ENCODE results near the gene ADI1. TPM values are rescaled to one million over a fixed set of nuclear protein-coding genes. Genes with fewer than 3 reads are reported as not detected.
A peak's percentile ranks its signal among the peaks of the same experiment; 100 is the strongest.

Gene ADI1
- total RNA-seq, 2 donors from 2014 or later: 18.8 to 22.3 TPM

DNA sequence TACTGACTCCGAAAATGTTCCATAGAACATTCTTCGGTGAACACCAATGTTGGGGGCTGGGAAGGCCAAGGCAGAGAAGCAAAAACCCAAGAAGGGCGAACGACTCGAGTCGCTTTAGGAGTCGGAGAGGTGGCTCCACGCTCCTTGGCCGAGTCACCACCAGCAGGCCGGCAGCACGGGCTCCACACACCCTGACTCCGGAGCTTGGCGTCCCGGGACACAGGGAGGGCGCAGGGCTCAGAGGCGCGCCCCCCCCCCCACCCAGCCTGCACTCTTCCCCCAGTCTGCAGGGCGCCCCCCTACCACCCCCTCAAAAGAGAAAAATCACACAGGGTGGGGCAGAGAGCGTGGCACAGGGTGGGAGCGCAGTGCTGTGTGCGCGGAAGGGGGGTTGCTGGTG is 7.5 kb upstream of the ADI1 start:
- no peak overlapping the region for H3K27ac ChIP-seq
- 92% methylated on average over 15 to 20 of the region's 22 CpGs for WGBS, 2 donors
- no peaks in the 10 kb centered on the region for H3K9me3 ChIP-seq
- peaks cover 31% of the 10 kb centered on the region for H3K4me1 ChIP-seq
- H3K27me3 ChIP-seq: no peaks in the 10 kb centered on the region
- H3K36me3 ChIP-seq (replicated peaks in 1 of 2; ENCODE audit: insufficient read depth in 1 of 2, low read depth in 2 of 2): no peaks in the 10 kb centered on the region
- no peak for ATAC-seq
- no peak for DNase-seq
- intact Hi-C loops (cut with DNase I): no loop called here
- no peak overlapping the region for H3K4me3 ChIP-seq
- TF ChIP-seq, protein P1, sequence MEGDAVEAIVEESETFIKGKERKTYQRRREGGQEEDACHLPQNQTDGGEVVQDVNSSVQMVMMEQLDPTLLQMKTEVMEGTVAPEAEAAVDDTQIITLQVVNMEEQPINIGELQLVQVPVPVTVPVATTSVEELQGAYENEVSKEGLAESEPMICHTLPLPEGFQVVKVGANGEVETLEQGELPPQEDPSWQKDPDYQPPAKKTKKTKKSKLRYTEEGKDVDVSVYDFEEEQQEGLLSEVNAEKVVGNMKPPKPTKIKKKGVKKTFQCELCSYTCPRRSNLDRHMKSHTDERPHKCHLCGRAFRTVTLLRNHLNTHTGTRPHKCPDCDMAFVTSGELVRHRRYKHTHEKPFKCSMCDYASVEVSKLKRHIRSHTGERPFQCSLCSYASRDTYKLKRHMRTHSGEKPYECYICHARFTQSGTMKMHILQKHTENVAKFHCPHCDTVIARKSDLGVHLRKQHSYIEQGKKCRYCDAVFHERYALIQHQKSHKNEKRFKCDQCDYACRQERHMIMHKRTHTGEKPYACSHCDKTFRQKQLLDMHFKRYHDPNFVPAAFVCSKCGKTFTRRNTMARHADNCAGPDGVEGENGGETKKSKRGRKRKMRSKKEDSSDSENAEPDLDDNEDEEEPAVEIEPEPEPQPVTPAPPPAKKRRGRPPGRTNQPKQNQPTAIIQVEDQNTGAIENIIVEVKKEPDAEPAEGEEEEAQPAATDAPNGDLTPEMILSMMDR (IDR thresholded peaks at IDR 0.05): no peak
- TF ChIP-seq POLR2A (IDR thresholded peaks at IDR 0.05): no peak

DNA sequence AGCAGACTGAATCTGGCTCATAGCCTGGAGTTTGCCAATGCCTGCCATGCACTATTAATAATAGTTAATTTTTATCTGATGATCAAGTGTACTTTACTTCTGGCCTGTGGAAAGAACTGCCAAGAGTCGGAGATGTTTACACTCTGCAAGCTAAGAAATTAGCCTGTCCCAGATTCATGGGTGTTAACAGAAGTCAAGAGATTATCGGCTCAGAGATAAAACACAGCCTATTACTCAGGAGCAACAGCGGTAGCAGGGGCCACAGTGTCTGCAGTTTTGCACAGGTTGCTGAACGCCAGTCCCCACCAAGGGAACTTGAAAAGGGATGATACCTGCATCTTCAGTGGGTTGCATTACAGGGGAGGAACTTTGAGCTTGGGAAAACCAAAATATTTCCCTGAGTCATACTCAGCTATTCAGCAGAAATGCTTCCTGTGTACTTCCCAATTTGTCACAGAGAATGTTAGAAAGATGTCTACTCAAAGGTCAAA is 4.3 kb upstream of the ADI1 start:
- no peaks in the 10 kb centered on the region for H3K27me3 ChIP-seq
- no peak overlapping the region for H3K4me3 ChIP-seq
- H3K4me1 ChIP-seq: peaks cover 46% of the 10 kb centered on the region
- H3K36me3 ChIP-seq (replicated peaks in 1 of 2; ENCODE audit: insufficient read depth in 1 of 2, low read depth in 2 of 2): no peaks in the 10 kb centered on the region
- no peaks in the 10 kb centered on the region for H3K9me3 ChIP-seq
- 14 to 22% methylated on average over 4 of the region's 4 CpGs for WGBS, 2 donors
- H3K27ac ChIP-seq: peak overlapping the region; percentile 45 to 72 (median 62)
- TF ChIP-seq POLR2A (IDR thresholded peaks at IDR 0.05): no peak
- TF ChIP-seq, protein P1 (IDR thresholded peaks at IDR 0.05): no peak
- no peak for ATAC-seq
- DNase-seq: peak in 3 of 4 donors; percentile 33 to 49 (median 40)
- intact Hi-C loops (cut with DNase I): no loop called here

DNA sequence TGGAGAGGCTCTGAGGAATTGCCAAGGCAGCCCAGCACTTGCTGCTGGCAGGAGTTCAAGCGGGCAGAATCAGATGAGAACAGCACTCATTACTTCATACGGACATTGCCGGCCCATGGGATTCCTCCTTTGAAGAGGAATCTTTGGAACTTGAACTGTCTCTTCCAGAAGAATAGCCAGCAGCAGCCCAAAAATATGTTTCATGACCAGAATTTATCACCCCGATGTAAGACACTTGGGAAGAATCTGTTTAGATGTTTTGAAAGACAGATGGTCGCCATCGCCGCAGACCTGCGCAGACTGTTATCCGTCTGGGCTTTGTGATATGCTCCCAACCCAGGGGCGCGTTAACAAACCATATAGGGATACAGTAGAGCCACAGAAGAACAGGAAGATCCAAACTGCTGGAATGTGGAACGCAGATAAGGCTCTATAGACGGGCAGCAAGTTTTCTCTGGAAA is 3.7 kb upstream of the ADI1 start:
- no peaks in the 10 kb centered on the region for H3K36me3 ChIP-seq (replicated peaks in 1 of 2; ENCODE audit: insufficient read depth in 1 of 2, low read depth in 2 of 2)
- DNase-seq (peak; percentile 37 to 64 (median 48)), ATAC-seq (no peak)
- 43 to 60% methylated on average over 13 of the region's 13 CpGs for WGBS, 2 donors
- no peak for TF ChIP-seq POLR2A (IDR thresholded peaks at IDR 0.05)
- H3K4me1 ChIP-seq: peaks cover 49% of the 10 kb centered on the region
- H3K27me3 ChIP-seq: no peaks in the 10 kb centered on the region
- no peak overlapping the region for H3K4me3 ChIP-seq
- no peaks in the 10 kb centered on the region for H3K9me3 ChIP-seq
- H3K27ac ChIP-seq: peak overlapping the region; percentile 45 to 72 (median 62)
- intact Hi-C loops (cut with DNase I): no loop called here

DNA sequence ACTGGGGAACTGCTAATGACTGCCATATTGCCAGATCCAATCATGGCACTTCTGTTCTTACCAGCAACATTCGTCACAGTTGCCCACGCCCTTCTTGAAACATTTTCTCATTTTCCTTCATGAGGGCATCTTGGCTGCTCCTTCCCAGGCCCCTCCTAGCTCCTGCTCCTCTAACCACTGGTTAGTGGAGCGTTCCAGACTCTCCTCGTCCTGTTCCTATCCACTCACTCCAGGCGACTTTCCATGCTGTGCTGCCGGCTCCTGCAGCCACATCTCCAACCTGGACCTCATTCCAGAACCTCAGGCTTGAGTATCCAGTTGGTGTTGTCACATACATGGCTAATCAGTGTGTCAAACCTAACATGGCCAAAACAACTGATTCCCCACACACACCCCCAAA is 1.3 kb upstream of the ADI1 start:
- TF ChIP-seq POLR2A (IDR thresholded peaks at IDR 0.05): no peak
- TF ChIP-seq, protein P1 (IDR thresholded peaks at IDR 0.05): no peak
- Histone ChIP-seq H3K27ac (no peak overlapping the region), H3K36me3 (replicated peaks in 1 of 2; ENCODE audit: insufficient read depth in 1 of 2, low read depth in 2 of 2) (no peaks in the 10 kb centered on the region), H3K27me3 (no peaks in the 10 kb centered on the region), H3K4me1 (peaks cover 60% of the 10 kb centered on the region), H3K4me3 (no peak overlapping the region), H3K9me3 (no peaks in the 10 kb centered on the region)
- intact Hi-C loops (cut with DNase I): no loop called here
- no peak for DNase-seq
- WGBS, 2 donors: 93 to 94% methylated on average over 6 of the region's 6 CpGs
- no peak for ATAC-seq

DNA sequence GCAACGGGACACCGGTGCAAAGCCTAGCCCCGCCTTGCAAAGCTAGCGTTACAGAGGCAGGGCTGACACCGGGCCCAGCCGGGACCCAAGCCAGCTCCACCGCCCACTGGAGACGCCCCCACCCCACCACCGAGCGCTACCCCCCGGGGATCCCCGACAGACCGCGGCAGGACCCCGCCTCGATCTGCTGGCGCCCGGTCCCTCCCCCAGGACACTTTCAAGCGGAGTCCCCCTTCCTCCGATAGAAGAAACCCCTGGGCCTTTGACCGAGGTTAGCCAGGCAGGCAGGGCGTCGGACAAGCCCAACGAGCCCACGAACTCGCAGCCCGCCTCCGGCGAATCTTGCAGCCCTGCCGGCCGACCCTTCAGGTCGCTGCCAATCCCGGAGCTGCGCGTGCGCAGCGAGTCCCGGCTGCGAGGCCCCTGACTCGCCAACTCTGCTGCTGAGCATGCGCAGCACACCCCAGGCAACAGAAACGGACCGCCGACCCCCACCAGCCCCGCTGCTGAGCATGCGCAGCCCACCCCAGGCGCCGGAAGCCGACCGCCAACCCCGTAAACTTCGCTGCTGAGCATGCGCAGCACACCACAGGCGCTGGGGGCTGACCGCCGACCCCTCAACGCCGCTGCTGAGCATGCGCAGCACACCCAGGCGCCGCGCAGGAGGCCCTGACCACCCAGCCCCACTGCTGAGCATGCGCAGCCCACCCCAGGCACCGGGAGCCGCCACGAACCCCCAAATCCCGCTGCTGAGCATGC is 656 bp downstream of the ADI1 start:
- DNase-seq: peak; percentile 97 to 99 (median 98)
- 0% methylated on average over 6 to 53 of the region's 67 CpGs for WGBS, 2 donors
- peak; percentile 93 for ATAC-seq
- TF ChIP-seq, protein P1 (IDR thresholded peaks at IDR 0.05): peak in 1 of 7 experiments; percentile 27
- TF ChIP-seq POLR2A (IDR thresholded peaks at IDR 0.05): peak in 2 of 3 donors; percentile 52 to 82
- intact Hi-C loops (cut with DNase I): no loop called here
- H3K27me3 ChIP-seq: no peaks in the 10 kb centered on the region
- H3K36me3 ChIP-seq (replicated peaks in 1 of 2; ENCODE audit: insufficient read depth in 1 of 2, low read depth in 2 of 2): no peaks in the 10 kb centered on the region
- H3K9me3 ChIP-seq: no peaks in the 10 kb centered on the region
- peak overlapping the region; percentile 93 to 99 (median 98) for H3K27ac ChIP-seq
- H3K4me1 ChIP-seq: peaks cover 43% of the 10 kb centered on the region
- H3K4me3 ChIP-seq: peak overlapping the region; percentile 53 to 99

Data from body of pancreas (tissue), 4 donors.